ENCODE data around the gene TTC9.
"Not testable (repeated sequence)": the region's sequence is repeated elsewhere in the genome, so short reads cannot be mapped to it uniquely, and the experiment has no call there.

Gene TTC9

DNA sequence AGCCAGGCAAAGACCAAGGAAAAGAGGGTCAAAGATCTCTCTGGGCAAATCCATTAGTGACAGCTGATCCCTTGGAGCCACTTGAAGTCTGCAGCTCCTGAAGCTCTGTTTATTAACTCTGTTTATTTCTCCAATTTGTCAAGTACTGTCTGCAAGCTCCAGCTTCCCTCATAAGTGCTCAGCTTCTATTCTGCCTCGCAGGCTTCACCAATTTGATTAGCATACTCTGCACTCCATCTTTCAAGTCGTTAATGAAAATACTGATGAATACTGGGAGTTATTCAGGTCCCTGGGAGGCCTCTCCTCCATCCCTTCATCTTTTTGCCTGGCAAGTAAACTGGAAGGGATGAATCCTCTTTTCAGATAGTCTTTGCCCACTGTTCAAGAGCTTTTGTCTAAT, 54.3 kb downstream of the TTC9 start:
- TF ChIP-seq, protein P1, sequence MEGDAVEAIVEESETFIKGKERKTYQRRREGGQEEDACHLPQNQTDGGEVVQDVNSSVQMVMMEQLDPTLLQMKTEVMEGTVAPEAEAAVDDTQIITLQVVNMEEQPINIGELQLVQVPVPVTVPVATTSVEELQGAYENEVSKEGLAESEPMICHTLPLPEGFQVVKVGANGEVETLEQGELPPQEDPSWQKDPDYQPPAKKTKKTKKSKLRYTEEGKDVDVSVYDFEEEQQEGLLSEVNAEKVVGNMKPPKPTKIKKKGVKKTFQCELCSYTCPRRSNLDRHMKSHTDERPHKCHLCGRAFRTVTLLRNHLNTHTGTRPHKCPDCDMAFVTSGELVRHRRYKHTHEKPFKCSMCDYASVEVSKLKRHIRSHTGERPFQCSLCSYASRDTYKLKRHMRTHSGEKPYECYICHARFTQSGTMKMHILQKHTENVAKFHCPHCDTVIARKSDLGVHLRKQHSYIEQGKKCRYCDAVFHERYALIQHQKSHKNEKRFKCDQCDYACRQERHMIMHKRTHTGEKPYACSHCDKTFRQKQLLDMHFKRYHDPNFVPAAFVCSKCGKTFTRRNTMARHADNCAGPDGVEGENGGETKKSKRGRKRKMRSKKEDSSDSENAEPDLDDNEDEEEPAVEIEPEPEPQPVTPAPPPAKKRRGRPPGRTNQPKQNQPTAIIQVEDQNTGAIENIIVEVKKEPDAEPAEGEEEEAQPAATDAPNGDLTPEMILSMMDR (IDR thresholded peaks at IDR 0.05; ENCODE audit: borderline replicate concordance, insufficient read depth, low read depth, low read length), result no peak
- H3K4me3 ChIP-seq (ENCODE audit: low read depth, low read length), result no peak overlapping the region

DNA sequence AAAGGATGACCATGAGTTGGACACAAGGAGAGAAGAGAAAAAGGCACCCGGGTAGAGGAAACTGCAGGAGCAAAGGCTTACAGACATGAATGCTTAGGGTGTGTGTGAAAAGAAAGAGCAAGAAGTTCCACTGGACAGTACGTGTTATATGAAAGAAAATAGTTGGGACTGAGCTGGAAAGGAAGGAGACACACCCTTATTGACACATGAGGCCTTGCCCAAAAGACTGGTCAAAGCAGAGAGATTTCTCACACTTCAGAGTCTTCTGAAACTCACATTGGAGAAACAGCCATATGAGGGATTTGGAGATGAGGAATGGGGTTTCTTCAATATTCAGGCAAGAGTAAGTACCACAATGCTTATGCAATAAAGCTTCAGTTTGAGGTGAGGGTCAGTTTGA, 56.0 kb downstream of the TTC9 start:
- TF ChIP-seq, protein P1 (IDR thresholded peaks at IDR 0.05; ENCODE audit: borderline replicate concordance, insufficient read depth, low read depth, low read length), result no peak
- H3K4me3 ChIP-seq (ENCODE audit: low read depth, low read length), result no peak overlapping the region

DNA sequence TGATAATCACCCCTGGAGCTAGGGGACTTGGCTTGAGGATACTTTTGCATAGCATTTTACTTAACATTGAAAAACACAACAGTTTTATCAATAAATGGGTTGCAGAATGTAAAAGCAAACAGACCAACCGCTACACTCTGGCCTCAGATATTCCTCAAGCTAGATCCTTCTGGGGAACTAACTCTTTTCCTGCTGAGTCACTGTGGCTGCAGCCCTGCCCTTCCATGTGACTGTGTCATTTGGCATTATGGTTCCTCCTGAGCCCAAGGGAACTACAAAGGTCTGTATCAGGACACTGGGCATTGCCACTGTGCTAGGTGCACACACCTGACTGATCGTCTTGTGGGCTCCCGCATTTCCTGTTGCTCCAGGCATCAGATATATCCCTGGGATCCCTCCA, 56.6 kb downstream of the TTC9 start:
- TF ChIP-seq, protein P1 (IDR thresholded peaks at IDR 0.05; ENCODE audit: borderline replicate concordance, insufficient read depth, low read depth, low read length), result no peak
- H3K4me3 ChIP-seq (ENCODE audit: low read depth, low read length), result no peak overlapping the region

DNA sequence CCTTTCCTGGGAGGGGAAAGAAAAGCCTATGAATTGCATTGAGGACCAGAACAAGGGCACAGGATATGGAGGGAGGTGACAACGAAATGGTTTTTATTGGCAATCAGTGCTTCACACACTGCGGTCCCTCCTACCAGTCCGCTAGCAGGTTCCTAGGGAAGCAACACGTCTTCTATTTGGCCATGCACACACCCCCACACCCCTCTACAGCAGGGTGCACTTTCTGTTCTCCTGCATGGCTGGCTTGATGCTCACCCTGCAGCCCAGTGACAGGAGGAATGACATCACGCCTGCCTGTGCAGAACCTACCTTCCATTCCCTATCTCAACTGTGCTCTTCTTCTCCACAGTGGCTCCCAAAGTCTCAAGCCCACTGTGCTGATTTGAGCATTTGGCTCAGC, 57.9 kb downstream of the TTC9 start:
- no peak overlapping the region for H3K4me3 ChIP-seq (ENCODE audit: low read depth, low read length)
- TF ChIP-seq, protein P1 (IDR thresholded peaks at IDR 0.05; ENCODE audit: borderline replicate concordance, insufficient read depth, low read depth, low read length), result no peak

DNA sequence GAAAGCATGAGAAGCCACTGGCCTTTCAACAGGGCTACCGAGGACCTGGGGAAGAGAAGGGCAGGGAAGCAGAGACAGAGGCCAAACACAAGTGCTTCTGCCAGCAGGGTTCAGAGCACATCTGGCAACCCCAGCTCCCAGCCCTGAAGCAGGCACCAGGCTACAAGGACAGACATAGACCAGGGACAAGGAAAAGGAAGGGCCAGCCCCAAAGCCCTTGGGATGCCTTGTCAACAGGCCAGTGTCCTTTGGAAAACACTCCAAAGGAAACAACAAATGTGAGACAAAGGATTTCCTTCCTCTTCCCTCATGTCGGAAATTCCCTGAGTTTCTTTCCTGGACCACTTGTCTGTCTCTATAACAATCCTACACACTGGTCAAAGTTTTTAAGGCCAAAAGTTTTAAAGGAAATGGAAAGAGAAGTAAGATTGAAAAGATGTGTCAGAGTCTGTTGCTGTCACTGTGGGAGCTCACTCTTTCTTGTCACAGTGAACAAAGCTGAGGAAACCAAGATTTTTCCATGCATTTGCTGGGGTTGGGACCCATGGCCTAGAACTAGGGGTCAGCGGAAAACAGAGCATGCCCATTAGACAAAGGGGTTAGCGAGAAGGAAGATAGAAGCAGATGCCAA, 59.4 kb downstream of the TTC9 start:
- TF ChIP-seq, protein P1 (IDR thresholded peaks at IDR 0.05; ENCODE audit: borderline replicate concordance, insufficient read depth, low read depth, low read length), result no peak
- H3K4me3 ChIP-seq (ENCODE audit: low read depth, low read length), result no peak overlapping the region

DNA sequence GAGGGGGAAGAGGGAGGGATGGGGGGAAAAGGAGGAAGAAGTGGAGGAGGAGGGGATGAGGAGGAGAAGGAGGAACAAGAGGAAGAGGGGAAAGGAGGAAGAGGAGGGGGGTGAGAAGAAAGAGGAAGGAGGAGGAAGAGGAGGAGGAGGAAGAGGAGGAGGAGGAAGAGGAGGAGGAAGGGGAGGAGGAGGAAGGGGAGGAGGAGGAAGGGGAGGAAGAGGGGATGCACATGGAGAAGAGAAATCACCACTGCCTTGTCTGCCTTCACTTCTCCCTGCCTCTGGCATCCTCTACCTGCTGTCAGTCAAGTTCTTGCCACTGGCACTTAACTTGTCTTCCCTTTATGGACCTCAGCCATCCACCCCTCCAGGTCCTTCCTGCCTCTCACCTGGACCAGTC, 59.9 kb downstream of the TTC9 start:
- TF ChIP-seq, protein P1 (IDR thresholded peaks at IDR 0.05; ENCODE audit: borderline replicate concordance, insufficient read depth, low read depth, low read length), result no peak
- H3K4me3 ChIP-seq (ENCODE audit: low read depth, low read length), result no peak overlapping the region

DNA sequence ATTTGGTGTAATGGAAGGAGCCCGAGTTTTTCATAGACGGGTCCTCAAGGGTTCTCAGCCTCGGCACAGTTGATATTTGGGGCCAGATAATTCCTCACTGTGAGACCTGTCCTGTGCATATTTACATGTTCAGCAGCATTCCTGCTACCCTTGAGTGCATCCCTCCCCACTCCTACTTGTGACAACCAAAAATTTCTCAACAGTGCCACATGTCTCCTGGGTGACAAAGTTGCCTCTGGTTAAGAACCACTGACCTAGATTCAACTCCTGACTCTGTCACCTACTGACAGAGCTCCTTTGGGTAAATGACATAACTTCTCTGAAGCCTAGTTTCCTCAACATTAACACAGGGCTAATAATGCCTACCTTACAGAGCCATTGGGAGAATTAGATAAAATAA, 60.4 kb downstream of the TTC9 start:
- no peak overlapping the region for H3K4me3 ChIP-seq (ENCODE audit: low read depth, low read length)
- TF ChIP-seq, protein P1 (IDR thresholded peaks at IDR 0.05; ENCODE audit: borderline replicate concordance, insufficient read depth, low read depth, low read length), result no peak

DNA sequence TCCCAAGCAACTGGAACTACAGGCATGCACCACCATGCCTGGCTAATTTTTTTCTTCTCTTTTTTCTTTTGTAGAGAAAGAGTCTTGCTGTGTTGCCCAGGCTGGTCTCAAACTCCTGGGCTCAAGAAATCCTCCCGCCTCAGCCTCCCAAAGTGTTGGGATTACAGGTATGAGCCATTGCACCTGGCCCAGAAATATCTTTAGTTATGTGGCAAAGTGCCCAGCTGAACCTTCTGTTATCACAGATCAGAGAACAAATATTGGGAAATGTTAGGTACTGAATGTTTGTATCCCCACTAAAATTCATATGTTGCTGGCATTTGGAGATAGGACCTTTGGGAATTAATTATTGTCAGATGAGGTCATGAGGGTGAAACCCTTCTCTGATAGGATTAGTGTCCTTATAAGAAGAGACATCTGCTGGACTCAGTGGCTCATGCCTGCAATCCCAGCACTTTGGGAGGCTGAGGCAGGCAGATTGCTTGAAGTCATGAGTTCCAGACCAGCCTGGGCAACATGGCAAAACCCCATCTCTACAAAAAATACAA, 62.0 kb downstream of the TTC9 start:
- H3K4me3 ChIP-seq (ENCODE audit: low read depth, low read length), result not testable (repeated sequence)

All from GM12875 (cell line).